Upper lobe of left lung (tissue), 6 donors: ENCODE data around the gene AAMDC. TPM values are rescaled to one million over a fixed set of nuclear protein-coding genes. Genes with fewer than 3 reads are reported as not detected.
"Not testable (repeated sequence)": the region's sequence is repeated elsewhere in the genome, so short reads cannot be mapped to it uniquely, and the experiment has no call there.

Experiments used
- ATAC-seq, 2 donors: fragments of 200-7000 bp; cut with Tn5 transposase; one replicate each; pipeline ENCODE4 v1.9.1; 2022; ENCODE audit warnings: mild to moderate bottlenecking in 2 of 2, moderate library complexity in 2 of 2; ENCODE audit not compliant: low FRiP score in 2 of 2
- DNase-seq, 2 donors: peaks; one replicate each; pipeline ENCODE4 v3.0.0-alpha.2; 2019 to 2020
- H3K27ac ChIP-seq, 4 donors: fragments of 200-600 bp; sonication (generic); one replicate each; pipeline ENCODE4 v1.5.1; 2016 to 2019
- H3K27me3 ChIP-seq, 4 donors: fragments of 200-600 bp; sonication (generic); one replicate each; pipeline ENCODE4 v1.5.1; 2017 to 2019
- H3K36me3 ChIP-seq, 4 donors: fragments of 200-600 bp; sonication (generic); one replicate each; pipeline ENCODE4 v1.5.1; 2016 to 2019
- H3K4me1 ChIP-seq, 4 donors: fragments of 200-600 bp; sonication (generic); one replicate each; pipeline ENCODE4 v1.5.1; 2018 to 2019
- H3K4me3 ChIP-seq, 4 donors: fragments of 200-600 bp; sonication (generic); one replicate each; pipeline ENCODE4 v1.5.1; 2017 to 2019; ENCODE audit warnings: mild to moderate bottlenecking in 2 of 4, moderate library complexity in 1 of 4
- H3K9me3 ChIP-seq, 4 donors: fragments of 200-600 bp; sonication (generic); one replicate each; pipeline ENCODE4 v1.5.1; 2018 to 2019
- CTCF ChIP-seq, 6 experiments: fragments of 450-650 bp in 4 of 6; fragments of 200-600 bp in 2 of 6; sonication (generic) in 2 of 6; IDR thresholded peaks; one replicate each; pipeline ENCODE4 v1.5.1; 2016 to 2019; ENCODE audit warnings: antibody characterized with exemption in 6 of 6
- EP300 ChIP-seq, 4 donors: sonication (generic); formaldehyde crosslinking; IDR thresholded peaks; one replicate each; pipeline ENCODE4 v1.5.1; 2017; ENCODE audit warnings: antibody characterized with exemption in 4 of 4, control low read depth in 2 of 4
- POLR2A ChIP-seq, 4 donors: fragments of 450-650 bp; IDR thresholded peaks; one replicate each; pipeline ENCODE4 v1.5.1; 2016 to 2017; ENCODE audit warnings: antibody characterized with exemption in 4 of 4, mild to moderate bottlenecking in 2 of 4
- POLR2AphosphoS5 ChIP-seq, 2 donors: sonication (generic); formaldehyde crosslinking; IDR thresholded peaks; one replicate each; pipeline ENCODE4 v1.5.1; 2017; ENCODE audit warnings: antibody characterized with exemption in 2 of 2
- WGBS, 2 donors: methylation state at CpG; one replicate each; pipeline ENCODE4 v1.1.5; 2017 to 2018; 5-methylcytosine and 5-hydroxymethylcytosine counted together
- total RNA-seq, 6 donors: library from RNA; depleted of rRNA in 4 of 6; stranded (reverse); fragments of >200 nt in 4 of 6; gene quantifications; one replicate each; pipeline versions ENCODE4 v1.1.0 to v1.2.1, GENCODE V29; 2016 to 2021
- donor health status: DM: no; HTN: no; CAD: no; lungs with moderate emphysema.
- donor health status: DM: no; HTN: yes; CAD: no; lungs with severe emphysema.

The AAMDC gene
- total RNA-seq, 6 donors from 2014 or later, result 26.2 to 36.1 (median 29.3) TPM; not detected in 1

GRCh38 chr11:77823775-77824174 is 2.8 kb downstream of the AAMDC start:
- H3K4me3 ChIP-seq, result no peak overlapping the region
- no peak for DNase-seq
- WGBS, 2 donors, result 20 to 24% methylated on average over 1 of the region's 1 CpG
- ATAC-seq, result no peak
- H3K27ac ChIP-seq, result peak overlapping the region in 2 of 4 donors; percentile 44 to 60
- H3K27me3 ChIP-seq, result no peaks in the 10 kb centered on the region
- peaks cover 23 to 33% (median 24%) of the 10 kb centered on the region in 4 donors for H3K4me1 ChIP-seq
- H3K36me3 ChIP-seq, result no peaks in the 10 kb centered on the region
- H3K9me3 ChIP-seq, result no peaks in the 10 kb centered on the region
- no peak for TF ChIP-seq POLR2A (IDR thresholded peaks at IDR 0.05)
- TF ChIP-seq EP300 (IDR thresholded peaks at IDR 0.05), result no peak
- no peak for TF ChIP-seq POLR2AphosphoS5 (IDR thresholded peaks at IDR 0.05)
- no peak for TF ChIP-seq CTCF (IDR thresholded peaks at IDR 0.05)

- Histone ChIP-seq H3K4me3 (no peak overlapping the region), H3K9me3 (no peaks in the 10 kb centered on the region), H3K27ac (no peak overlapping the region), H3K27me3 (no peaks in the 10 kb centered on the region), H3K4me1 (peaks cover 0 to 4% (median 3%) of the 10 kb centered on the region in 4 donors), H3K36me3 (no peaks in the 10 kb centered on the region)
- no peak for DNase-seq
- no peak for TF ChIP-seq EP300 (IDR thresholded peaks at IDR 0.05)
- no peak for TF ChIP-seq POLR2AphosphoS5 (IDR thresholded peaks at IDR 0.05)
- TF ChIP-seq CTCF (IDR thresholded peaks at IDR 0.05), result no peak
- no peak for TF ChIP-seq POLR2A (IDR thresholded peaks at IDR 0.05)
- WGBS, 2 donors, result 89 to 93% methylated on average over 2 of the region's 2 CpGs
- ATAC-seq, result no peak
Observed at GRCh38 chr11:77828926-77829325, 8.0 kb downstream of the AAMDC start.

- no peak overlapping the region for H3K27ac ChIP-seq
- WGBS, 2 donors, result 84 to 92% methylated on average over 4 of the region's 4 CpGs
- no peaks in the 10 kb centered on the region for H3K36me3 ChIP-seq
- no peak for TF ChIP-seq POLR2AphosphoS5 (IDR thresholded peaks at IDR 0.05)
- no peak for TF ChIP-seq CTCF (IDR thresholded peaks at IDR 0.05)
- no peak for TF ChIP-seq EP300 (IDR thresholded peaks at IDR 0.05)
- TF ChIP-seq POLR2A (IDR thresholded peaks at IDR 0.05), result no peak
- no peak overlapping the region for H3K4me3 ChIP-seq
- H3K27me3 ChIP-seq, result no peaks in the 10 kb centered on the region
- ATAC-seq (no peak), DNase-seq (no peak)
- H3K4me1 ChIP-seq, result no peaks in the 10 kb centered on the region
- H3K9me3 ChIP-seq, result no peaks in the 10 kb centered on the region
Observed at GRCh38 chr11:77833302-77833701, 12.4 kb downstream of the AAMDC start.

GRCh38 chr11:77842441-77843121 is 21.6 kb downstream of the AAMDC start:
- Histone ChIP-seq H3K9me3 (peaks cover 0 to 4% (median 2%) of the 10 kb centered on the region in 4 donors), H3K36me3 (peaks cover 3 to 55% (median 16%) of the 10 kb centered on the region in 4 donors)

GRCh38 chr11:77843700-77844099 is 22.8 kb downstream of the AAMDC start:
- not testable (repeated sequence) for ATAC-seq, H3K27me3 ChIP-seq, H3K4me3 ChIP-seq, DNase-seq, H3K9me3 ChIP-seq, H3K4me1 ChIP-seq, H3K27ac ChIP-seq
- 94 to 99% methylated on average over 5 of the region's 5 CpGs for WGBS, 2 donors
- H3K36me3 ChIP-seq, result peaks cover 3 to 60% (median 16%) of the 10 kb centered on the region in 4 donors

More at GRCh38 chr11:77842441-77843121, 21.6 kb downstream of the AAMDC start:
- WGBS, 2 donors, result 69 to 84% methylated on average over 1 of the region's 1 CpG
- ATAC-seq (no peak), DNase-seq (no peak)
- Histone ChIP-seq H3K4me1 (peaks cover 0 to 2% (median 0%) of the 10 kb centered on the region in 4 donors), H3K27me3 (no peaks in the 10 kb centered on the region), H3K27ac (no peak overlapping the region), H3K4me3 (no peak overlapping the region)
- TF ChIP-seq POLR2AphosphoS5 (IDR thresholded peaks at IDR 0.05) (no peak), POLR2A (IDR thresholded peaks at IDR 0.05) (no peak), CTCF (IDR thresholded peaks at IDR 0.05) (no peak), EP300 (IDR thresholded peaks at IDR 0.05) (no peak)
